ENCODE data around the gene PAK5. TPM values are rescaled to one million over a fixed set of nuclear protein-coding genes. Genes with fewer than 3 reads are reported as not detected.

Gene PAK5
- polyA plus RNA-seq, 1 donor (not counting 4 experiments of a cell fraction or from before 2014, with no cell fraction given), result not detected

DNA sequence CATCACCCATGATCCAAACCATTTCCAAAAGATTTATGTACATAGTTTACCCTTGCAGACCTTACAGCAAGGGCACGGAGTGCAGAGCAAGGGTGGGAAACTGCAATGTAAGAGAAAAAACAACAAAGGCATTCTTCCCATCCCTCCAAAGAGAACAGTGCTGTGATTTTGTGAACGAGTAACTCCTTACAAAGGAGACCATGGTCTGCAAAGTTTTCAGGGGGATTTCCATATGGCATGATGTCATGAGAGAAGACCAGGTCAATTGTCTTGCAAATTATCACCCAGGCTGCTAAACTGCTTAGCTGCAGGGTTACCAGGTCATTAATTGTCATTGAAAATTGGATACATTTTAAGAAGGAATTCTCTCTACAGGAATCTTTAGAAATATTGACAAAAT is 266.2 kb downstream of the PAK5 start:
- Histone ChIP-seq H3K4me1 (ENCODE audit: control insufficient read depth, extremely low read depth, insufficient read depth, low read length) (no peaks in the 10 kb centered on the region), H3K9me1 (ENCODE audit: control insufficient read depth, extremely low read depth, insufficient read depth, low read length) (no peaks in the 10 kb centered on the region), H3K4me2 (ENCODE audit: control insufficient read depth, extremely low read depth, insufficient read depth, low read depth, low read length) (no peak overlapping the region), H3K79me2 (ENCODE audit: control insufficient read depth, insufficient read depth, low read length) (no peaks in the 10 kb centered on the region), H3K27ac (ENCODE audit: control insufficient read depth, insufficient read depth, low read length) (no peak overlapping the region), H3K4me3 (ENCODE audit: control insufficient read depth in 2 of 3, extremely low read depth in 1 of 3, insufficient read depth in 2 of 3, low read depth in 1 of 3, low read length in 3 of 3) (no peak overlapping the region), H3K9me3 (ENCODE audit: control insufficient read depth, low read depth, low read length) (no peaks in the 10 kb centered on the region), H4K20me1 (ENCODE audit: control insufficient read depth, extremely low read depth, insufficient read depth, low read length) (no peaks in the 10 kb centered on the region), H3K36me3 (ENCODE audit: control insufficient read depth in 2 of 2, extremely low read depth in 1 of 2, insufficient read depth in 2 of 2, low read length in 2 of 2) (no peaks in the 10 kb centered on the region), H2AFZ (ENCODE audit: control insufficient read depth, low read length) (no peak overlapping the region), H3K9ac (ENCODE audit: control insufficient read depth, extremely low read depth, insufficient read depth, low read length) (no peak overlapping the region), H3K27me3 (ENCODE audit: control insufficient read depth, extremely low read depth, insufficient read depth, low read length) (no peaks in the 10 kb centered on the region)
- dilution Hi-C loops (cut with MboI; ENCODE audit: extremely low pct_ligation_motif_present, low sequenced_read_pairs), result no loop called here
- no peak for TF ChIP-seq EZH2 (IDR thresholded peaks at IDR 0.05; ENCODE audit: low read length)
- TF ChIP-seq, protein P1, sequence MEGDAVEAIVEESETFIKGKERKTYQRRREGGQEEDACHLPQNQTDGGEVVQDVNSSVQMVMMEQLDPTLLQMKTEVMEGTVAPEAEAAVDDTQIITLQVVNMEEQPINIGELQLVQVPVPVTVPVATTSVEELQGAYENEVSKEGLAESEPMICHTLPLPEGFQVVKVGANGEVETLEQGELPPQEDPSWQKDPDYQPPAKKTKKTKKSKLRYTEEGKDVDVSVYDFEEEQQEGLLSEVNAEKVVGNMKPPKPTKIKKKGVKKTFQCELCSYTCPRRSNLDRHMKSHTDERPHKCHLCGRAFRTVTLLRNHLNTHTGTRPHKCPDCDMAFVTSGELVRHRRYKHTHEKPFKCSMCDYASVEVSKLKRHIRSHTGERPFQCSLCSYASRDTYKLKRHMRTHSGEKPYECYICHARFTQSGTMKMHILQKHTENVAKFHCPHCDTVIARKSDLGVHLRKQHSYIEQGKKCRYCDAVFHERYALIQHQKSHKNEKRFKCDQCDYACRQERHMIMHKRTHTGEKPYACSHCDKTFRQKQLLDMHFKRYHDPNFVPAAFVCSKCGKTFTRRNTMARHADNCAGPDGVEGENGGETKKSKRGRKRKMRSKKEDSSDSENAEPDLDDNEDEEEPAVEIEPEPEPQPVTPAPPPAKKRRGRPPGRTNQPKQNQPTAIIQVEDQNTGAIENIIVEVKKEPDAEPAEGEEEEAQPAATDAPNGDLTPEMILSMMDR (optimal IDR thresholded peaks at IDR 0.05 in 1 of 3, IDR thresholded peaks at IDR 0.05 in 1 of 3, conservative IDR thresholded peaks at IDR 0.05 in 1 of 3; ENCODE audit: extremely low read depth in 1 of 3, insufficient read depth in 2 of 3, low read length in 3 of 3), result no peak
- FAIRE-seq (no peak), DNase-seq (ENCODE audit: low read depth, low spot score) (no peak)

DNA sequence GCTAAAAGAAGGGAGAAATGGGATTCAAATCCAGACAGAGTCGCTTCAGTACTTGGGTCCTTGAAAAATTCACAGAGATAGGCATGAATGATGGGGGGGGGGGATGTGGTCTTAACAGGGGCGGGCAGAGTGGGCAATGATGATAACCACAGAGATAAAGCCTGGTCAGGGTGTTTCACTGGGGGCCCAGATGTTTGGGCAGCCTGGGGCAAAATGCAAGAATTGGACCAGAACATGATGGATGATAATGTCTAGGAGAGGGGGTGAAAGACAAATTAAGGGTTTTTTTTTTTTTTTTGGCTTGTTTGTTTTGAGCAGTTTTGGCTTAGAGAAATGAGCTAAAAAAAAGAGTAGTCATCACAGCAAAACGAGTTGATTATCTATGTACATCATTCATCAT is 267.1 kb downstream of the PAK5 start:
- Histone ChIP-seq H3K4me1 (ENCODE audit: control insufficient read depth, extremely low read depth, insufficient read depth, low read length) (no peaks in the 10 kb centered on the region), H3K79me2 (ENCODE audit: control insufficient read depth, insufficient read depth, low read length) (no peaks in the 10 kb centered on the region), H3K9me1 (ENCODE audit: control insufficient read depth, extremely low read depth, insufficient read depth, low read length) (no peaks in the 10 kb centered on the region), H3K36me3 (ENCODE audit: control insufficient read depth in 2 of 2, extremely low read depth in 1 of 2, insufficient read depth in 2 of 2, low read length in 2 of 2) (no peaks in the 10 kb centered on the region), H2AFZ (ENCODE audit: control insufficient read depth, low read length) (no peak overlapping the region), H3K27ac (ENCODE audit: control insufficient read depth, insufficient read depth, low read length) (no peak overlapping the region), H3K4me3 (ENCODE audit: control insufficient read depth in 2 of 3, extremely low read depth in 1 of 3, insufficient read depth in 2 of 3, low read depth in 1 of 3, low read length in 3 of 3) (no peak overlapping the region), H4K20me1 (ENCODE audit: control insufficient read depth, extremely low read depth, insufficient read depth, low read length) (no peaks in the 10 kb centered on the region), H3K9ac (ENCODE audit: control insufficient read depth, extremely low read depth, insufficient read depth, low read length) (no peak overlapping the region), H3K9me3 (ENCODE audit: control insufficient read depth, low read depth, low read length) (no peaks in the 10 kb centered on the region), H3K4me2 (ENCODE audit: control insufficient read depth, extremely low read depth, insufficient read depth, low read depth, low read length) (no peak overlapping the region), H3K27me3 (ENCODE audit: control insufficient read depth, extremely low read depth, insufficient read depth, low read length) (no peaks in the 10 kb centered on the region)
- DNase-seq (ENCODE audit: low read depth, low spot score) (no peak), FAIRE-seq (no peak)
- dilution Hi-C loops (cut with MboI; ENCODE audit: extremely low pct_ligation_motif_present, low sequenced_read_pairs), result no loop called here
- no peak for TF ChIP-seq EZH2 (IDR thresholded peaks at IDR 0.05; ENCODE audit: low read length)
- TF ChIP-seq, protein P1 (optimal IDR thresholded peaks at IDR 0.05 in 1 of 3, IDR thresholded peaks at IDR 0.05 in 1 of 3, conservative IDR thresholded peaks at IDR 0.05 in 1 of 3; ENCODE audit: extremely low read depth in 1 of 3, insufficient read depth in 2 of 3, low read length in 3 of 3), result no peak
